ENCODE data around the gene LGALS16.

GRCh38 chr19:39607561-39607960 lies 48.2 kb upstream of the LGALS16 start:
- no peak for TF ChIP-seq POLR2AphosphoS5 (IDR thresholded peaks at IDR 0.05; ENCODE audit: low read depth, low read length)
- TF ChIP-seq POLR2A (IDR thresholded peaks at IDR 0.05; ENCODE audit: low read depth, low read length), result no peak
